Left lobe of liver (tissue), 2 donors: ENCODE data around the gene ARID3C. TPM values are rescaled to one million over a fixed set of nuclear protein-coding genes. Genes with fewer than 3 reads are reported as not detected.
"Not testable (repeated sequence)": the region's sequence is repeated elsewhere in the genome, so short reads cannot be mapped to it uniquely, and the experiment has no call there.

Source experiments
- ATAC-seq: fragments of 200-7000 bp; cut with Tn5 transposase; one replicate; pipeline ENCODE4 v1.9.1; 2020; ENCODE audit warnings: mild to moderate bottlenecking, moderate library complexity
- DNase-seq: peaks from one replicate; pipeline ENCODE4 v3.0.0-alpha.2; 2020; ENCODE audit warnings: low spot score
- total RNA-seq: library from RNA; stranded (reverse); gene quantifications from one replicate; pipeline ENCODE4 v1.2.1, GENCODE V29; 2021
- donor health status: DM: no; HTN: no; CAD: no; lungs with moderate emphysema.
- donor health status: DM: no; HTN: yes; CAD: no.

Gene ARID3C
- total RNA-seq, 1 donor from 2014 or later = 8.8 TPM

DNA sequence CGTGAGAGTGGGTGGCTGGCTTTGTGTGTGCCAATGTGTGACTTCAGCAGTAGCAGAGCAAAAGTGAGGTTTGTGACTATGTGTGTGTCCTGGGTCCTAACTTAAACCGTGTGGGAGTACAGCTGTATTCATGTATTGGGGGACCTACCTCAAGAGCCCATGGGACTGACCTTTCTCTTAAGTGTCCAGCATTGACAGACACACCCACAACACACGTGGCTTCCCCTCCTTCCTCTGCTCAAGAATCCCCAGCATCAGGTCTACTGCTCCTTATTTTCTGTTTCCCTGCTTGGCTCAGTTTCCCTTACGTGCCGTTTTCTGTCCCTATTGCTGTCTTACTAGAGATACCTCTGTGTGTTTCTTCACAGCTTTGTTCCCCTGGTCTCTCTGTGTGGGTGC is 23.7 kb upstream of the ARID3C start:
- ATAC-seq (no peak), DNase-seq (no peak)

DNA sequence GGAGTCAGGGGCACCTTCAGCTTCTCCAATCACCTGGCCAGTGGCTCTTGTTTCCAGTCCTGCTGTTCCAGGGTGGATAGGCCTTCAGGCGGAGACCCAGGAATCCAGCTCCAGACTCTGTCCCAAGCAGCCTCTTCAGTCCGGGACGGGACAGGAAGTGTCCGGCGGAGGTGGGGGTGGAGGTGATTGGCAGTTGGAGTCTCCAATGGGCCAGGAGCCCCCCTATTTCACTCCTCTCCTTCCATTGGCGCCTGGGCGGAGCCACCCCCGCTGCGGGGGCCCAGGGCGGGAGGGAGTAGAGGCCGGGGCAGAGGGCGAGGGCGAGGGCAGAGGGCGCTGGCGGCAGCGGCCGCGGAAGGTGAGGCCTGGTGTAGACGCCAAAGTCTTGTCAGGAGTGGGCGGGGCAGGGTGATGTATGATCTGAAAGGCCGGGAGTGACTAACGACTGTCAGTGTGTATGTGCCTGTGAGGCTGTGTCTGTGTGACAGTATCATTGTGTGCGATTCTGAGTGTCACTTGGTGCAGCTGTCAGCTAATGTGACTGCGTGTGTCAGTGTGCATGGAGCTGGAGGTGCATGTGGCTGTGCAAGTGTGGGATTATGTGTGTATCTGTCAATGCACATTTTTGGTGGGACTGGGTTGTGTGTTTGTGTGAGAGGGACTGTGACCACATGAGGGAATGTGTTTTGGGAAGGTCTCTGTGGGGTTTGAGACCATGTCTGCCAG is 23.2 kb upstream of the ARID3C start, which contains the start of gene IL11RA:
TSS of gene IL11RA (plus strand) at position 310 of the 726 bp plus-strand sequence. CDS start 3,033 bp downstream, outside the sequence.
- DNase-seq (peak; percentile 98), ATAC-seq (peak; percentile 82)

DNA sequence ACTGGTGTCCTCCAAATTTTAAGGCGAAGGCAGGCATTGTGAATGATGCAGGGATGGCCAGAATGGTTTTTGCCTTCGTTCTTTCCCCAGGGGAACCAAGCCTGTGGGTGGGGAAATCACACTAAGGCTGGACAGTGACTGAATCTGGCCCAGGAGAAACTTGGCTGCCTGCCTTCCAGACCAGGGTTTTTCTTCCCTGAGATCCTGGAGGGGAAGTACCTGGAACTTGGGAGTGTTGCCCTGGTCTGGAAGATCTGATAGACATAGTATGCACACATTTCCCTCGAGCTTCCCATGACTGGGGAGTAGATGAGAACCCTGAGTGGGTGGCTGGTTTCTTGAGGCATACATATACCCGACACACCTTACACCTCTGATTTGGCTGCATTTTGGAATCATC is 22.5 kb upstream of the ARID3C start:
- DNase-seq (peak; percentile 77), ATAC-seq (peak; percentile 22)

DNA sequence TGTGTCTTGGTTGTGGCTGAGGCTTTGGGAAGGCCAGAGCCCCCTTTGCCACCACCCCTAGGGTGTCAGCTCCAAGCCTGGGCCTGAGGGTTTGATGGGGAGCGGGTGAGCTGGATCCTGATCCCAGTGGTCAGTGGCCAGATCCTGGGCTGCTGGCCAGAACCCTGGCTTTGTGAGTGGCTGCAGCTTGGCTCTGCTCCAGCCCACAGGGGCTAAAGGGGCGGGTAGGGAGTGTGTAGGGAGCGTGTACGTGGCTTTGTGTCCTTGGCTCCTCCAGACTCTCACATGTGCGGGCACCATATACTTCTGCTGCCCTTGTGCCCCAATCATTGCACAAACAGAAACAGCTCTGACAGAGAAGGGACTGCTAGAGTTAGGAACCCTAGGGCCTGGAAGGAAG is 21.9 kb upstream of the ARID3C start:
- peak; percentile 84 for DNase-seq

DNA sequence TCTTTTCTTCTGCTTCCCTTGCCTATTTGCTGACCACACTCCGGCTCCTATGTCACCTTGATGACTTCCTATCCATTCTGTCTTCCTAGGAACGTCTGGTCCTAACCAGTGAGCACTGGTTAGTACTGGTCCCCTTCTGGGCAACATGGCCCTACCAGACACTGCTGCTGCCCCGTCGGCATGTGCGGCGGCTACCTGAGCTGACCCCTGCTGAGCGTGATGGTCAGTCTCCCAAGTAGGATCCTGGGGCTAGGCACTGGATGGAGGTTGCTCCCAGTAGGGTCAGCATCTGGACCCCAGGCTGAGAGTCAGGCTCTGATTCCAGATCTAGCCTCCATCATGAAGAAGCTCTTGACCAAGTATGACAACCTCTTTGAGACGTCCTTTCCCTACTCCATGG is 19.8 kb upstream of the ARID3C start:
- ATAC-seq (no peak), DNase-seq (no peak)

More for the DNA sequence above, 21.9 kb upstream of the ARID3C start:
- ATAC-seq = peak; percentile 0

DNA sequence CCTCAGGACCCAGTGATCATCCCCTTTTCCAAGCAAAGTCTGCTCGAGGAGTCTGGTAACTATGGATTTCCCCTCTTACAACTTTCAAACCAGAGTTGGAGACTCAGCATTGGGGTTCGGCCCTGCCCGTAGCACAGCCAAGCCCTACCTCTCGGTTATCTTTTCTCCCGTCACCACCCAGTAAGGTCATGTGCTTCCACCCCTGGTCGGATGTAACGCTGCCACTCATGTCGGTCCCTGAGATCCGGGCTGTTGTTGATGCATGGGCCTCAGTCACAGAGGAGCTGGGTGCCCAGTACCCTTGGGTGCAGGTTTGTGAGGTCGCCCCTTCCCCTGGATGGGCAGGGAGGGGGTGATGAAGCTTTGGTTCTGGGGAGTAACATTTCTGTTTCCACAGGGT is 18.8 kb upstream of the ARID3C start:
- DNase-seq (no peak), ATAC-seq (no peak)

DNA sequence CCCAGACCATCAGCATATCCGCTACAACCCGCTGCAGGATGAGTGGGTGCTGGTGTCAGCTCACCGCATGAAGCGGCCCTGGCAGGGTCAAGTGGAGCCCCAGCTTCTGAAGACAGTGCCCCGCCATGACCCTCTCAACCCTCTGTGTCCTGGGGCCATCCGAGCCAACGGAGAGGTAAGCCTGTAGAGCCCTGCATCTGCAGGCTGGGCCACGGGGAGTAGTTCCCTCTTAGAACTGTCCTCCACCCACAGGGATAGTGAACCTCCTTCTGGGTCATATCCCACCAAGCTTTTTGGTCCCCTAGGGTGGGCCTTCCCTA is 18.2 kb upstream of the ARID3C start:
- ATAC-seq = no peak

DNA sequence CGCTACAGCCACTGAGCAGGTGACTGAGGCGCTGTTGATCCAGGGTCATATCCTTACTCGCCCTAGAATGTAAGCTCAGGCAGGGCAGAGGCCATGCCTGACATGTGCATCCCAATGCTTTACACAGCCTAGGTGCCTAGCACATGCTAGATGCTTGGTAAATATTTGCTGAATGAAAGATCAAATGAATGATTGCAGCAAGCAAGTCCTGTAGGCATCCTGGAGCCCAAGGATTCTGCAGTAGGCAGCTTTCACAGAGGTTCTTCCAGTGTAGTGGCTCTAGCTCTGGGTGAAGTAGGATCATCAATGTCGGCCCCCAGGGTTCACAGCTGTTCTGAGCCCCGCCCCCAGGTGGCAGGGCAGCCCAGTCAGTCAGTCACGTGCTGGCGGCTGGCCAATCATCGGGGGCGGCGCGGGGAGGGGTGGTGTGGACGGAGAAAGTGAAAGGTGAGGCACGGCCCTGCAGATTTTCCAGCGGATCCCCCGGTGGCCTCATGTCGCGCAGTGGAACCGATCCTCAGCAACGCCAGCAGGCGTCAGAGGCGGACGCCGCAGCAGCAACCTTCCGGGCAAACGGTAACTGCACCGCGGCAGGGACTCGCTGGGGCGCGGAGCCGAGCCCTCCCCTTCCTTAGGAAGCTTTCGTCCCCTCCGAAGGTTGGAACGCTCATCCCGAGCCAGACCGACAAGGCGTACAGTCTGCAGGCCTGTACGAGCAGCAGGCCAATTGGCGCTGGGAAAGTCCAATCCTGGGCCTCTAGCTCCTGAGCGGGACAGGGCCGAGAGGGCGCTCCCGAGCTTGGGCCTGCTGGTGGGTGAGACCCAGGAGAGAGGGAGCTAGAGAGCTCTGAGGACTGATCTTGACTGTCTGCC is 17.6 kb upstream of the ARID3C start, which contains the start of gene GALT:
TSS of gene GALT (plus strand) at position 465 of the 873 bp plus-strand sequence. CDS start at position 495, 30 bp downstream.
- DNase-seq (peak; percentile 98), ATAC-seq (peak; percentile 69)

More for the DNA sequence above, 18.2 kb upstream of the ARID3C start:
- DNase-seq = no peak

DNA sequence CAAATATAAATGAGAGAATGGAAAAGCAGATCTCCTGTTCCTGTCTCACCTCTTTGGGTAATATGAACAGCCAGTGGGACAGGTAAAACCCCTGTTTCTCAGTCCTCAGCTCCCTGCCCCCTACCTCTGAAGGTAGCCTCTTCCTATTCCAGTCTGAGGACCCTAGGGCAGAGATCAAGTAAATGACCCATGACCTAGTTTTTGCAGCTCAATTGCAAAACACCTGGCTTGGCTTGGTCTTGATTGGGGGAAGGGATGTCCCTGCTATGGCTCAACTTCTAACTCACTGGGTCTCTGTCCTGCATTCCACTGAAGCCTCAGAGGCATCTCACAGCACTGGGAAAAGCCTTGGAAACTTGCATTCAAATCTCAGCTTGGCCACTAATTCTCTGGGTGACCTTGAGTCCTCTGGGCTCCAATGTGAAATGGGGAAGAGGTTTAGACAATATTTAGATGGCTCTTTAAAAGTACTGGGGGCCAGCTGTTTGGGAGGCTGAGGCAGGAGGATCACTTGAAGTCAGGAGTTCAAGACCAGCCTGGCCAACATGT is 16.0 kb upstream of the ARID3C start:
- ATAC-seq (peak; percentile 53), DNase-seq (peak; percentile 85)

DNA sequence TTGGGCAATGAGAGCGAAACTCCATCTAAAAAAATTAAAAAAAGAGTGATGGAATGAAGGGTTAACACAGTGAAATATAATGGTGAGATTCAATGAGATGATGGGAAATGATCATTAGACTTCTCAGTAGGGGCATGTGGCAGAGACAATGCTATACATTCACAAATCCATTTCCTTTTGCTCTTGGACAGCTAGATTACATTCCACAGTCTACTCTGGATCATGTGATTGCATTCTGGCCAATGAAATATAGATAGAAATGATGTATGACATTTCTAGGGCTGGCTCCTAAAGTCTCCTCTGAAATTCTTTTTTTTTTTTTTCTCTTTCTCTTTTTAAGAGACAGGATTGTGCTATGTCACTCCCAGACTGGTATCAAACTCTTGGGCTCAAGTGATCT is 13.8 kb upstream of the ARID3C start:
- ATAC-seq (no peak), DNase-seq (no peak)

DNA sequence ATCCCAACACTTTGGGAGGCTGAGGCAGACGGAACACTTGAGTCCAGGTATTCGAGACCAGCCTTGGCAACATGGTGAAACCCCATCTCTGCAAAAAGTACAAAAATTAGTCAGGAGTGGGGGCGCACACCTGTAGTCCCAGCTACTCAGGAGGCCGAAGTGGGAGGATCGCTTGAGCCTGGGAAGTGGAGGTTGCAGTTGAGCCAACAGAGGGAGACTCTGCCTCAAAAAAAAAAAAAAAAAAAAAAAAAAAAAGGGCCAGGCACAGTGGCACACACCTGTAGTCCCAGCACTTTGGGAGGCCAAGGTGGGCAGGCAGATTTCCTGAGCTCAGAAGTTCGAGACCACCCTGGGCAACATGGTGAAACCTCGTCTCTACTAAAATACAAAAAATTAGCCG is 10.5 kb upstream of the ARID3C start:
- not testable (repeated sequence) for DNase-seq, ATAC-seq

DNA sequence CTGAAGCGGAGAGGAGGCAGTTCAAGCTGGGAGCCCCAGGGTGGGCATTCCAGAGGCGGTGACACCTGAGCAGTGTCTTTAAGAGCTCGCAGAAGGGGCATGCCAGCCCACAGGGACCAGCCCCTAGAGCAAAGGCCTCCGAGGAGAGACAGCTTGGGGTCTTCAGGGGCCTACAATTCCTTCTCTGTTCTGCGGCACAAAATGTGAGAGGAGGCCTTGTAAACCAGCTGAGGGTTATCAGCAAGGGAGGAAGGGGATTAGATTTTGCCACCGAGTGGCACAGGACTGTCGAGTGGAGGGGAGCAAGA is 9.2 kb upstream of the ARID3C start:
- ATAC-seq (no peak), DNase-seq (no peak)

DNA sequence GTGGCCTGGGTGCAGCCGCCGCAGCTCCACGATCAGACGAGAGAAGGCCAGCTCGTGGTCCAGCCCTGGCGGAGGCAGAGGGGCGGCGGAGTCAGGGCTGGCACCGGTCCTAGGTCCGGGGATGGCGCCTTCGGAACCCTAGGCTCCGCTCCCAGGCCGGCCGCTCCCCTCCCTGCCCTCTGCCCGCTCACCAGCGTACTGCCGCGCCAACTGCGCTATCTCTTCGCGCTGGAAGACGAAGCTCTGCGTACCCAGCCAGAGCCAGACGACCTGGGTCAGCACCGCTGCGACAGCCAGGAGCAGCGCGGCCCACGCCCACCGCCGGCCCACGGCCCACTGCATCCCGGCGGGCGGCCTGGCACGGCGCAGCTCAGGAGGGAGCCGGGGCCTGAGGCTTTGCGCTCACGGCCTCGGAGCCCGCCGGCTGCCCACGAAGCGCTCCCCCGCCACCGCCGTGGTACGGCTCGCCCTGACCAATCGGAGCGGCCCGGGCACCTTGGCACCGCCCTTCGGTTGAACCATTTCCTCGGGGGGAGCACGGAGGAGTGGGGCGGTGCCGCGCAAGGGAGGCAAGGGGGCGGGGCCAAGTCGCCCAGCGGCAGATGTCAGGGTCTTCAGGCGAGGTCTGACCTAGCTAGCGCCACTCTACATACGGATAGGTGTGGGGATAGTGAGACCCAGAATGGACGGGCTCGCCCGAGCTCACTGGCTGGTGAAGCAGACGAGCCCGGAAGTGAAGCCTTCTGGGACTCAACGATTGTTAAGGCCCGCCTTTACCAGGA is 8.7 kb upstream of the ARID3C start, which contains the start of gene SIGMAR1:
TSS of gene SIGMAR1 (minus strand) at position 432 of the 782 bp plus-strand sequence. CDS start at position 342, 90 bp downstream.
- DNase-seq (peak; percentile 97), ATAC-seq (peak; percentile 86)

DNA sequence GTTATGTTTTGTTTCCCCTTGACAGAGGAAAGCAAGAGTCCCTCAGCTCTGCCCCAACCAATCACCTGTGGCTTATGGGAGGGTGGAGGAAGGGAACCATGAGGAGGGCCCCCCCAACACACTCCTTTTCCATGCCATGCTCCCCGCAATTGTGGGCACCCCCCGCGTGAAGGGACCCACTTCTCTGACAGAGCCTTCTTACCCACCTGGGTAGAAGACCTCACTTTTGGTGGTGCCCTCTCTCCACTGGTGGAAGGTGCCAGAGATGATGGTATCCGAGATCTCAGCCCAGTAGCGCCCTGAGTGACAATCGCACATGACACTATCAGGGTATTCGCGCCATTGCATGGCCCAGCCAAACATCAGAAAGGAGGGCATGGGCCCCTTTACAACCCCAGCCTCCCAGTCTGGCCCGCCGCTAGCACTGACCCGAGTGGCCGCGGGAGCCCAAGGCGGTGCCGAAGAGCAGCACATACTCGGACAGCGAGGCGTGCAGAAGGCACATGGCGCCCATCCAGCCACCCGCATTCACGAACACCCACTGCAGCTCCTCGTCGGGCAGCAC is 8.0 kb upstream of the ARID3C start:
- ATAC-seq = peak; percentile 44
- DNase-seq = no peak

DNA sequence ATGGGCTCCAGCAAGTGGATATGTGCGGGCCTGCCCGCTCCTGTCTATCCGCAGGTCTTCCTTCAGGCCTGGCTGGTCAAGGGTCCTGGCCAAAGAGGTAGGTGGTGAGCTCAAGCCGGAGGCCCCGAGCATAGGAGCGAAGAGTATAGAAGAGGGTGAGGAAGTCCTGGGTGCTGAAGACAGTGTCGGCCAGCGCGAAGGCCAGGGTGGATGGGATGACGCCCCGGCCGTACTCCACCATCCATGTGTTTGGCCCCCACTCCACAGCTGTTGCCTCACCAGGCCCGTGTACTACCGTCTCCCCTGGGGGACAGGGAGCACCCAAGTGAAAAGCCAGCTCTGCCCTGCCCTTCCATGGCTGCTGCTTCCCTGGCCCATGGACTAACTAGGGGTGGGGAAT is 6.7 kb upstream of the ARID3C start:
- DNase-seq (no peak), ATAC-seq (no peak)

DNA sequence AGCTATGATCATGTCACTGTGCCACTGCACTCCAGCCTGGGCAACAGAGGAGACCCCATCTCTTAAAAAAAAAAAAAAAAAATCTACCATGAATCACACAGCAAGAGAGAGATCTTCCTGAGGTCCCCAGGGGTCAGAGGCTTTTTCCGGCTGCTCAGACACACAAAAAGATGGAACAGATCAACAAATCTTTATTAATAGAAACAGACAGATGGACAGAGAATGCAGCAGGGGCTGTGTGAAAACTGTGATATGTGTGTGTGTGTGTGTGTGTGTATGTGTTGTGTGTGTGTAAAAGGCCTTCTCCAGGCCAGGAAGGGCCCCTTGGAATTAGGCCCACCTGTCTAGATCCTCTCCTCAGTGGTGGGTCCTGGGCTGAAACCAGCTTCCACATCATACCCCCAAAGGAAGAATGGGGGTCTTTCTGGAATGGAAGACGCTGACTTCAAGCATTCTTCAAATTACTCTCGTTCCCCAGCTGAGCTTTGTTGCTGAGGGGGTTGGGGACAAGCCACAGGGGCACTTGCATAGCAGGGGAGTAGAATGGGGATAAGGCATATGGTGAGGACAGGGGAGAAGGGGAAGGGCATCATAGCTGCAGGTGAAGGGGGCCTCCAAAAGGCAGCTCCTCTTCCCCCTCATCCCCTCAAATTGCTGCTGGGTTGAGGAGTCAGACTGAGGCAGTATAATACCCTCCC is 5.8 kb upstream of the ARID3C start:
- no peak for DNase-seq
- no peak for ATAC-seq

DNA sequence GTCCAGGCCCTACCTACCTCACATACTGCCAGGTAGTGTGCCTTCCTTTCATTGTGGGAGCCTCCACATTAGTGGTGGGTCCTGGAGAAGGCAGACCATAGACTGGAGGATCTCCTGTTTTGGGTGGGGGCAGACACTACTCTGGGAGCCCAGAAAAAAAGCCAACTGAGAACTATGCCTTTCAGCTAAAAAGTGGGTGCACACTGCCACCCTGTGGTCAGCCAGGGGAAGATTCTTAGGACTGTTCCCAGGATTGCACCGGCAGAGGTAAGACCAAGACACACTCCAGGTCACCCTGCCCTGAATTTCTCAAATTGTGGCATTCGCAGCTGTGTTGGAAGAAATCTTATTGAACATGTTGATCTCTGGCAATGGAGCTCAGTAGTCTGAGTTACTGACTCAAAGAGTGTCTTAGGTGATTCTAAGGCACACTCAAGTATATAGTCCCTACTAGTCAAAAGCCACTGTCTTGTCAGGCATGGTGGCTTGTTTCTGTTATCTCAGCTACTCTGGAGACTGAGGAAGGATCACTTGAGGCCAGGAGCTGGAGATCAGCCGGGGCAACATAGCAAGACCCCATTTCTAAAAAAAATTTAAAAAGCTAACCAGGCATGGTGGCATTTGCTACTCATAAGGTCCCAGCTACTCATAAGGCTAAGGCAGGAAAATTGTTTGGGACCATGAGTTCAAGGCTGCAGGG is 5.1 kb upstream of the ARID3C start:
- ATAC-seq (peak; percentile 30), DNase-seq (peak; percentile 70)

DNA sequence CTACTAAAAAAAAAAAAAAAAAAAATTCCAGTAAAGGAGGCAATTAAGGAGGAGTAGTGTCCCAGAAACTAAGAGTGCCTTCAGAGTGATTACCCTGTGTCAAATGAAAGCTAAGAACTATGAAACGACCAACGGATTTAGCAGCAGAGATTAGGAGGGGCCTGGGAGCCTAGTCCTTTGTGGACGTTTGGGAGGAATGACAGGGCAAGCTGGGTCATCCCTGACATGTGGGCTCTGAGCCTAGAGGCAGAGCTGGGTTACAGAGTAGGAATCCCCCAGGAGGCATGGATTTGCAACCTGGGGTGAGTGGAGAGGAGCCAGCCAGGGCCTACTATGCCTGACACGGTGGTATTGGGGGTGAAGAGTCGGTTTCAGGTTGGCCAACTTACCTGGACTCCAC is 4.3 kb upstream of the ARID3C start:
- DNase-seq = no peak
- no peak for ATAC-seq

DNA sequence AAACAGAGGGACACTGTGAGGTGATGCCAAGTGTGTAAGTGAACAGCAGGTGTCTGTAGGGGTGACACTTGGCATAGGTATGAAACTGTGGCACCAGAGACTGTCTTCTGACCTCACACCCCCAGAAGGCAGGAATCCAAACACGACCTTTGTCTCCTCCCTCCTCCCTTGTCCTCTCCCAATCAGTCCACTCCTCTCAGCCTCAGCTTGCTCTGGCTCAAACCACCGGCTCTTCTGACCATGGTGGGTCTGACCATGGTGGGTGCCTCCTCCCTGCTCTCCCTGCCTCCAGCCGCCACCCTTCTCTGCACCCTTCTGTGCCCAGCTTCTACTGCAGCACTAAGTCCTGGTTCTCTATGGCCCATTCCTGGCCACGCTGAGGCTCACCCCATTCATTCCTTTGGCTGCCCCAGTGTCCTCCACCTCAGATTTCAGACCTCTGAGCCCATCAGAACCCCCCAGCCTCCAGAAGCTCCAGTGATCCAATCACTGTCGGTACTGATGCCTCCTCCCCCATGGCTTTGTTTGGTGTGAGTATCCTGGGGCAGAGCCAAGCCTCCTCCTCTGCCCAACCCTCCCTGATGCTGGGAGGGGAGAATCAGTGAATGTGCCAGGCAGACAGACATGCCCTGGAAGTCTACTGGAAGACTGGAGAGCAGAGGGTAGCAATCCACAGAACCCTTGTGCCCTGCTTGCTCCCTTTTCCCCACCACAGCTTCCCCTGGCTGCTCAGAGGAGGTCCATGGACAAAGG is 1.7 kb upstream of the ARID3C start:
- ATAC-seq (peak; percentile 72), DNase-seq (peak; percentile 89)
